GM23338 (cell line): ENCODE data around the gene ETV5. TPM values are rescaled to one million over a fixed set of nuclear protein-coding genes. Genes with fewer than 3 reads are reported as not detected.

ENCODE experiments used
- ATAC-seq: fragments of 200-7000 bp; cut with Tn5 transposase; 3 replicates; pipeline ENCODE4 v1.9.1; 2020
- DNase-seq: peaks from one replicate; pipeline ENCODE4 v3.0.0-alpha.2; 2015; ENCODE audit warnings: low spot score
- H2AFZ ChIP-seq: fragments of 200-600 bp; sonication (generic); 2 replicates; pipeline ENCODE4 v1.8.0; 2016; ENCODE audit warnings: antibody characterized with exemption, mild to moderate bottlenecking, moderate library complexity
- H3F3A ChIP-seq: fragments of 200-600 bp; sonication (generic); replicated peaks from 2 replicates; pipeline ENCODE4 v1.8.0; 2017; ENCODE audit warnings: antibody characterized with exemption, mixed run types, low read depth
- H3K27ac ChIP-seq: fragments of 200-600 bp; sonication (generic); 2 replicates; pipeline ENCODE4 v1.6.1; 2016; ENCODE audit warnings: low read depth
- H3K27me3 ChIP-seq: fragments of 200-600 bp; sonication (generic); 2 replicates; pipeline ENCODE4 v1.8.0; 2016; ENCODE audit warnings: mild to moderate bottlenecking, mixed run types, moderate library complexity; ENCODE audit not compliant: insufficient read depth
- H3K36me3 ChIP-seq: fragments of 200-600 bp; sonication (generic); 2 replicates; pipeline ENCODE4 v1.8.0; 2016; ENCODE audit warnings: mild to moderate bottlenecking; ENCODE audit not compliant: insufficient read depth
- H3K4me1 ChIP-seq: fragments of 200-600 bp; sonication (generic); 2 replicates; pipeline ENCODE4 v1.8.0; 2016; ENCODE audit warnings: mild to moderate bottlenecking, moderate library complexity; ENCODE audit not compliant: insufficient read depth
- H3K4me2 ChIP-seq: fragments of 200-600 bp; sonication (generic); 2 replicates; pipeline ENCODE4 v1.7.1; 2017; ENCODE audit warnings: mixed run types
- H3K4me3 ChIP-seq: fragments of 200-600 bp; sonication (generic); 2 replicates; pipeline ENCODE4 v1.6.1; 2016; ENCODE audit warnings: mixed run types
- H3K79me2 ChIP-seq: fragments of 200-600 bp; sonication (generic); replicated peaks from 2 replicates; pipeline ENCODE4 v1.8.0; 2017; ENCODE audit warnings: mild to moderate bottlenecking; ENCODE audit not compliant: insufficient read depth
- H3K9me2 ChIP-seq: fragments of 200-600 bp; sonication (generic); 2 replicates; pipeline ENCODE4 v1.8.0; 2017; ENCODE audit not compliant: insufficient read depth
- H4K20me1 ChIP-seq: fragments of 200-600 bp; sonication (generic); replicated peaks from 2 replicates; pipeline ENCODE4 v1.8.0; 2017; ENCODE audit warnings: mild to moderate bottlenecking; ENCODE audit not compliant: insufficient read depth
- H3K27ac Mint-ChIP-seq: 2 replicates; pipeline ENCODE4 v1.8.0; 2020; ENCODE audit warnings: inconsistent platforms, mild to moderate bottlenecking, moderate library complexity, mixed read lengths
- H3K27me3 Mint-ChIP-seq: 3 replicates; pipeline ENCODE4 v1.8.0; 2022; ENCODE audit warnings: low read depth, mild to moderate bottlenecking, moderate library complexity, mixed read lengths, inconsistent platforms; ENCODE audit not compliant: insufficient read depth, poor library complexity
- H3K36me3 Mint-ChIP-seq: 3 replicates; pipeline ENCODE4 v1.8.0; 2021; ENCODE audit warnings: low read depth, mild to moderate bottlenecking, inconsistent platforms, moderate library complexity, mixed read lengths
- H3K4me1 Mint-ChIP-seq: 3 replicates; pipeline ENCODE4 v1.8.0; 2020; ENCODE audit warnings: mild to moderate bottlenecking, inconsistent platforms, mixed read lengths
- H3K4me3 Mint-ChIP-seq: 3 replicates; pipeline ENCODE4 v1.8.0; 2021; ENCODE audit warnings: moderate library complexity, mild to moderate bottlenecking, inconsistent platforms, mixed read lengths
- H3K9me3 Mint-ChIP-seq: 3 replicates; pipeline ENCODE4 v1.8.0; 2020; ENCODE audit warnings: moderate library complexity, mild to moderate bottlenecking, inconsistent platforms, mixed read lengths
- CREB1 ChIP-seq: fragments of 250-450 bp; sonication (Bioruptor Pico); IDR thresholded peaks from 2 replicates; pipeline ENCODE4 v1.5.0; 2020; ENCODE audit warnings: low read depth, mild to moderate bottlenecking, moderate library complexity
- CTCF ChIP-seq, 2 experiments: fragments of 200-600 bp in 1 of 2; sonication (generic) in 1 of 2; conservative IDR thresholded peaks; 2 replicates each; pipeline versions ENCODE4 v1.5.1 to v1.6.1; 2016 to 2017; ENCODE audit warnings: antibody characterized with exemption in 2 of 2, low read depth in 2 of 2, mild to moderate bottlenecking in 2 of 2, moderate library complexity in 1 of 2
- ETS1 ChIP-seq: IDR thresholded peaks from 2 replicates; pipeline ENCODE4 v1.6.1; 2016; ENCODE audit warnings: antibody characterized with exemption
- EZH2 ChIP-seq: fragments of 200-600 bp; sonication (generic); IDR thresholded peaks from one replicate; pipeline ENCODE4 v1.8.0; 2017; ENCODE audit warnings: antibody characterized with exemption, mild to moderate bottlenecking, low read depth; ENCODE audit not compliant: unreplicated experiment
- EZH2phosphoT487 ChIP-seq: fragments of 200-600 bp; sonication (generic); IDR thresholded peaks from one replicate; pipeline ENCODE4 v1.8.1; 2018; ENCODE audit warnings: antibody characterized with exemption; ENCODE audit not compliant: unreplicated experiment
- JUNB ChIP-seq: IDR thresholded peaks from one replicate; pipeline ENCODE4 v1.6.1; 2016; ENCODE audit warnings: antibody characterized with exemption; ENCODE audit not compliant: unreplicated experiment
- NANOG ChIP-seq: IDR thresholded peaks from 2 replicates; pipeline ENCODE4 v1.6.1; 2016; ENCODE audit warnings: antibody characterized with exemption, borderline replicate concordance
- POLR2AphosphoS5 ChIP-seq: IDR thresholded peaks from 2 replicates; pipeline ENCODE4 v1.6.1; 2016; ENCODE audit warnings: antibody characterized with exemption, low read depth
- REST ChIP-seq: IDR thresholded peaks from one replicate; pipeline ENCODE4 v1.6.1; 2018; ENCODE audit warnings: antibody characterized with exemption; ENCODE audit not compliant: unreplicated experiment
- STAT1 ChIP-seq: IDR thresholded peaks from one replicate; pipeline ENCODE4 v1.6.1; 2016; ENCODE audit warnings: antibody characterized with exemption; ENCODE audit not compliant: unreplicated experiment
- ZNF114 ChIP-seq: fragments of 250-450 bp; sonication (Bioruptor Pico); IDR thresholded peaks from 2 replicates; pipeline ENCODE4 v1.5.0; 2020; ENCODE audit warnings: mild to moderate bottlenecking, moderate library complexity
- ZNF331 ChIP-seq: fragments of 250-450 bp; sonication (Bioruptor Pico); IDR thresholded peaks from 2 replicates; pipeline ENCODE4 v1.5.0; 2020; ENCODE audit warnings: low read depth, mild to moderate bottlenecking, moderate library complexity
- ZNF462 ChIP-seq: fragments of 250-450 bp; sonication (Bioruptor Pico); IDR thresholded peaks from 2 replicates; pipeline ENCODE4 v1.5.0; 2020; ENCODE audit warnings: mild to moderate bottlenecking, moderate library complexity
- polyA plus RNA-seq: library from polyadenylated mRNA; unstranded; fragments of >200 nt; fragmentation: Nextera tagmentation; extraction: Ambion mirVana; gene quantifications from 2 replicates; pipeline ENCODE4 v1.2.1, GENCODE V29; 2016
- total RNA-seq: library from RNA; depleted of rRNA; stranded (reverse); fragments of >200 nt; shearing (Covaris generic); gene quantifications from 2 replicates; pipeline ENCODE4 v1.2.3, GENCODE V29; 2014

The ETV5 gene
- total and polyA plus RNA-seq, 2 experiments from 2014 or later, result 33.5 to 57.1 TPM

- Histone ChIP-seq H3K4me2 (no peak overlapping the region), H3K27me3 (no peaks in the 10 kb centered on the region), H3K36me3 (no peaks in the 10 kb centered on the region), H4K20me1 (no peaks in the 10 kb centered on the region), H3K9me2 (no peaks in the 10 kb centered on the region), H3K4me1 (no peaks in the 10 kb centered on the region), H2AFZ (no peak overlapping the region), H3K79me2 (no peaks in the 10 kb centered on the region), H3F3A (no peaks in the 10 kb centered on the region), H3K27ac (no peak overlapping the region), H3K4me3 (no peak overlapping the region)
- peaks cover 5% of the 10 kb centered on the region; the same call in 1 of the 3 replicates for H3K9me3 Mint-ChIP-seq
- ATAC-seq, result peak; percentile 62
- peaks cover 2% of the 10 kb centered on the region for H3K27me3 Mint-ChIP-seq
- peaks cover 4% of the 10 kb centered on the region; the same call in 2 of the 3 replicates for H3K36me3 Mint-ChIP-seq
- H3K4me3 Mint-ChIP-seq, result no peak overlapping the region
- TF ChIP-seq ZNF114 (CRISPR knock-in tag) (no peak), EZH2phosphoT487 (no peak), ZNF331 (CRISPR knock-in tag) (no peak), CREB1 (no peak), CTCF (conservative IDR thresholded peaks at IDR 0.05; ENCODE audit: low read depth in 2 of 2) (no peak), JUNB (no peak), ETS1 (no peak), ZNF462 (CRISPR knock-in tag) (no peak), NANOG (no peak), EZH2 (no peak), POLR2AphosphoS5 (no peak), REST (no peak), STAT1 (no peak)
- H3K4me1 Mint-ChIP-seq, result peaks cover 9% of the 10 kb centered on the region; the same call in 2 of the 3 replicates
- DNase-seq, result no peak
- no peak overlapping the region for H3K27ac Mint-ChIP-seq
These were observed 70.5 kb downstream of the ETV5 start for GRCh38 chr3:186038360-186038759.
